ENCODE measurements around the gene BCL6B. TPM values are rescaled to one million over a fixed set of nuclear protein-coding genes. Genes with fewer than 3 reads are reported as not detected.

The BCL6B gene
- total RNA-seq, 1 experiment from 2014 or later, result 0.18 TPM

- intact Hi-C loops (cut with micrococcal nuclease; ENCODE audit: unreplicated experiment), result no loop called here
- no peak for TF ChIP-seq POLR2AphosphoS5 (IDR thresholded peaks at IDR 0.05; ENCODE audit: low read depth, low read length)
- TF ChIP-seq SIN3A (IDR thresholded peaks at IDR 0.05; ENCODE audit: borderline replicate concordance, insufficient read depth, low read depth, low read length), result no peak
- Histone ChIP-seq H3K36me3 (ENCODE audit: control insufficient read depth, insufficient read depth, low read length) (peaks cover 11% of the 10 kb centered on the region; the same call in 1 of the 2 replicates), H3K4me1 (ENCODE audit: control insufficient read depth, insufficient read depth, low read length) (peaks cover 29% of the 10 kb centered on the region), H3K9me3 (ENCODE audit: control insufficient read depth, insufficient read depth, low read depth, low read length) (no peaks in the 10 kb centered on the region), H3K27me3 (ENCODE audit: control insufficient read depth, insufficient read depth, low read length) (no peaks in the 10 kb centered on the region), H3K27ac (ENCODE audit: low read length) (peak overlapping the region; percentile 23; the same call in 1 of the 2 replicates), H3K4me3 (ENCODE audit: low read depth in 2 of 2, low read length in 2 of 2) (no peak overlapping the region)
- CTCF ChIA-PET, result no interaction called here
- no TSS peak for BruUV-seq (replicated peaks)
- POLR2A ChIA-PET, result no interaction called here
- in situ Hi-C loops (cut with HindIII; ENCODE audit: low pct_unique_long_range_greater_than_20kb, low sequenced_read_pairs), result no loop called here
- no peak for ATAC-seq
- DNase-seq (ENCODE audit: low read depth, low spot score), result no peak
These were observed 5.7 kb upstream of the BCL6B start for GRCh38 chr17:7016886-7017826.

GRCh38 chr17:7017827-7018200 is 5.0 kb upstream of the BCL6B start:
- Histone ChIP-seq H3K36me3 (ENCODE audit: control insufficient read depth, insufficient read depth, low read length) (peaks cover 11% of the 10 kb centered on the region; the same call in 1 of the 2 replicates), H3K9me3 (ENCODE audit: control insufficient read depth, insufficient read depth, low read depth, low read length) (no peaks in the 10 kb centered on the region), H3K27me3 (ENCODE audit: control insufficient read depth, insufficient read depth, low read length) (no peaks in the 10 kb centered on the region), H3K4me3 (ENCODE audit: low read depth in 2 of 2, low read length in 2 of 2) (no peak overlapping the region), H3K27ac (ENCODE audit: low read length) (peak overlapping the region; percentile 54; the same call in 1 of the 2 replicates), H3K4me1 (ENCODE audit: control insufficient read depth, insufficient read depth, low read length) (peaks cover 29% of the 10 kb centered on the region)
- in situ Hi-C loops (cut with HindIII; ENCODE audit: low pct_unique_long_range_greater_than_20kb, low sequenced_read_pairs) (no loop called here), intact Hi-C loops (cut with micrococcal nuclease; ENCODE audit: unreplicated experiment) (no loop called here)
- POLR2A ChIA-PET, result no interaction called here
- ATAC-seq (no peak), DNase-seq (ENCODE audit: low read depth, low spot score) (no peak)
- no peak for TF ChIP-seq TCF7L2 (IDR thresholded peaks at IDR 0.05; ENCODE audit: low read depth, low read length)
- TF ChIP-seq SIN3A (IDR thresholded peaks at IDR 0.05; ENCODE audit: borderline replicate concordance, insufficient read depth, low read depth, low read length), result no peak
- no peak for TF ChIP-seq CTCF (IDR thresholded peaks at IDR 0.05)
- no peak for TF ChIP-seq POLR2AphosphoS5 (IDR thresholded peaks at IDR 0.05; ENCODE audit: low read depth, low read length)
- no peak for TF ChIP-seq REST (IDR thresholded peaks at IDR 0.05; ENCODE audit: insufficient read depth in 1 of 2, low read depth in 2 of 2, low read length in 1 of 2)
- BruUV-seq (replicated peaks), result no TSS peak
- CTCF ChIA-PET, result no interaction called here

Data from Panc1 (cell line).